ENCODE data around the gene RPUSD2. TPM values are rescaled to one million over a fixed set of nuclear protein-coding genes. Genes with fewer than 3 reads are reported as not detected.

Gene RPUSD2
- total and polyA plus RNA-seq, 2 donors (not counting 3 experiments of a cell fraction or from before 2014, with no cell fraction given): 7.0 to 11.4 TPM

DNA sequence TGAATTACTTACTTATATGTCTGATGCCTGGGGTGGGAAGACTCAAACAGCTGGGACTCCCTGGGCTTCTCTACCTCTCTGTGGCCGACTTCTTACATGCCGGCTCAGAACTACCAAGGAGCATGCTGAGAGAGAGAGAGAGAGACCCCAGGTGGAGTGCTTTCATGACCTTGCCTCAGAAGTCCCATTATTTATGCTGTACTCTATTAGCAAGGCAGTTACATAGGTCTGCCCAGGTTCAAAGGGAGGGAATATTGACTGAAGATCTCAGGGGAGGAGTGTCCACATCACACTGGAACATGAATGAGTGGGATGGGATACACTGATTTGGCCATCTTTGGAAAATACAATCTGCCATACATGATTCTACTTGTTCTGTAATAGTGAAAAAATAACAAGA, 20.5 kb upstream of the RPUSD2 start:
- Histone ChIP-seq H3K79me2 (ENCODE audit: control insufficient read depth, insufficient read depth, low read length) (no peaks in the 10 kb centered on the region), H3K9ac (replicated peaks; ENCODE audit: extremely low read depth, insufficient read depth, low read length) (no peak overlapping the region), H4K20me1 (replicated peaks; ENCODE audit: control insufficient read depth, extremely low read depth, insufficient read depth, low read length) (no peaks in the 10 kb centered on the region), H3K27me3 (ENCODE audit: control insufficient read depth in 2 of 2, insufficient read depth in 2 of 2, low read length in 2 of 2) (no peaks in the 10 kb centered on the region), H3K27ac (ENCODE audit: insufficient read depth, low read depth, low read length) (no peak overlapping the region), H2AFZ (ENCODE audit: low read depth, low read length) (no peak overlapping the region), H3K9me1 (replicated peaks; ENCODE audit: control insufficient read depth, extremely low read depth, insufficient read depth, low read length) (no peaks in the 10 kb centered on the region), H3K9me3 (replicated peaks; ENCODE audit: control insufficient read depth, insufficient read depth, low read length) (no peaks in the 10 kb centered on the region), H3K4me3 (replicated peaks in 1 of 3; ENCODE audit: insufficient read depth in 1 of 3, low read depth in 1 of 3, low read length in 3 of 3) (no peak overlapping the region), H3K4me1 (ENCODE audit: control insufficient read depth, extremely low read depth, insufficient read depth, low read length) (no peaks in the 10 kb centered on the region), H3K36me3 (ENCODE audit: control insufficient read depth in 2 of 2, extremely low read depth in 1 of 2, insufficient read depth in 2 of 2, low read length in 2 of 2) (peaks cover 2 to 8% of the 10 kb centered on the region in 2 experiments), H3K4me2 (ENCODE audit: insufficient read depth, low read length) (no peak overlapping the region)
- FAIRE-seq (no peak), DNase-seq (ENCODE audit: low read depth, low spot score) (no peak)
- dilution Hi-C loops (cut with MboI; ENCODE audit: extremely low pct_ligation_motif_present, low sequenced_read_pairs): no loop called here
- intact Hi-C loops (cut with micrococcal nuclease): no loop called here
- ChIA-PET CTCF (no interaction called here), POLR2A (no interaction called here)
- BruUV-seq (replicated peaks): no TSS peak
- TF ChIP-seq POLR2A (IDR thresholded peaks at IDR 0.05; ENCODE audit: low read depth, low read length) (no peak), POLR2AphosphoS5 (IDR thresholded peaks at IDR 0.05; ENCODE audit: insufficient read depth, low read depth, low read length) (no peak), JUN (IDR thresholded peaks at IDR 0.05; ENCODE audit: borderline replicate concordance, insufficient read depth, insufficient read length, low read depth) (no peak), FOS (IDR thresholded peaks at IDR 0.05; ENCODE audit: borderline replicate concordance, insufficient read depth, low read length) (no peak)
- TF ChIP-seq, protein P1, sequence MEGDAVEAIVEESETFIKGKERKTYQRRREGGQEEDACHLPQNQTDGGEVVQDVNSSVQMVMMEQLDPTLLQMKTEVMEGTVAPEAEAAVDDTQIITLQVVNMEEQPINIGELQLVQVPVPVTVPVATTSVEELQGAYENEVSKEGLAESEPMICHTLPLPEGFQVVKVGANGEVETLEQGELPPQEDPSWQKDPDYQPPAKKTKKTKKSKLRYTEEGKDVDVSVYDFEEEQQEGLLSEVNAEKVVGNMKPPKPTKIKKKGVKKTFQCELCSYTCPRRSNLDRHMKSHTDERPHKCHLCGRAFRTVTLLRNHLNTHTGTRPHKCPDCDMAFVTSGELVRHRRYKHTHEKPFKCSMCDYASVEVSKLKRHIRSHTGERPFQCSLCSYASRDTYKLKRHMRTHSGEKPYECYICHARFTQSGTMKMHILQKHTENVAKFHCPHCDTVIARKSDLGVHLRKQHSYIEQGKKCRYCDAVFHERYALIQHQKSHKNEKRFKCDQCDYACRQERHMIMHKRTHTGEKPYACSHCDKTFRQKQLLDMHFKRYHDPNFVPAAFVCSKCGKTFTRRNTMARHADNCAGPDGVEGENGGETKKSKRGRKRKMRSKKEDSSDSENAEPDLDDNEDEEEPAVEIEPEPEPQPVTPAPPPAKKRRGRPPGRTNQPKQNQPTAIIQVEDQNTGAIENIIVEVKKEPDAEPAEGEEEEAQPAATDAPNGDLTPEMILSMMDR (IDR thresholded peaks at IDR 0.05; ENCODE audit: extremely low read depth in 1 of 2, insufficient read depth in 1 of 2, low read depth in 1 of 2, low read length in 2 of 2): no peak
- TF ChIP-seq, protein P2, sequence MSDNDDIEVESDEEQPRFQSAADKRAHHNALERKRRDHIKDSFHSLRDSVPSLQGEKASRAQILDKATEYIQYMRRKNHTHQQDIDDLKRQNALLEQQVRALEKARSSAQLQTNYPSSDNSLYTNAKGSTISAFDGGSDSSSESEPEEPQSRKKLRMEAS (IDR thresholded peaks at IDR 0.05; ENCODE audit: insufficient read depth, insufficient read length): no peak

DNA sequence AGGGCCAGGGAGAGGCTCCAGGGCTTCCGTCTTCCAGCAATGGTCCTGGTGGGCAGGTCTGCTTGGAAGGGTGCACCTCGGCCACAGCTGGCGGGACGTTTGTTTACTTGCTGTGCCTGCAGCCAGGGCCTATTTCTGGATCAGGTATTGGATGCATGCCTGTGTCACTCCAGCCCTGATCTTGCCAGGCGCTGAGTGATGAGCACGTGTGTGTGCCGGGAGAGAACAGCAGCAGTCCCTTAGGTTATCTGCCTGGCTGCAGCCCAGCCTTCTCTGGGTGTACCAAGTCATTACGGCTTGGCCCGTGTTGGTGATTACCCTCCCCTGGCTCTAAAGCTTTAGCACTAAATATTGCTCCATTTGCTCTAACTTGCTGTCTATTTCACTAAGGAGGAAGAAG, 19.2 kb upstream of the RPUSD2 start:
- no peak overlapping the region for H3K9ac ChIP-seq (replicated peaks; ENCODE audit: extremely low read depth, insufficient read depth, low read length)
- TF ChIP-seq GATA2 (IDR thresholded peaks at IDR 0.05; ENCODE audit: insufficient read depth, insufficient read length, low read depth, low read length) (no peak), JUN (IDR thresholded peaks at IDR 0.05; ENCODE audit: borderline replicate concordance, insufficient read depth, insufficient read length, low read depth) (no peak), MYC (IDR thresholded peaks at IDR 0.05; ENCODE audit: low read depth, low read length) (no peak), POLR2A (IDR thresholded peaks at IDR 0.05; ENCODE audit: low read depth, low read length) (no peak)
- TF ChIP-seq, protein P2 (IDR thresholded peaks at IDR 0.05; ENCODE audit: insufficient read depth, insufficient read length): no peak
- no peak overlapping the region for H3K27ac ChIP-seq (ENCODE audit: insufficient read depth, low read depth, low read length)
- H3K4me3 ChIP-seq (replicated peaks in 1 of 3; ENCODE audit: insufficient read depth in 1 of 3, low read depth in 1 of 3, low read length in 3 of 3): no peak overlapping the region
- POLR2A ChIA-PET: no interaction called here
- dilution Hi-C loops (cut with MboI; ENCODE audit: extremely low pct_ligation_motif_present, low sequenced_read_pairs) (no loop called here), intact Hi-C loops (cut with micrococcal nuclease) (no loop called here)
- FAIRE-seq (no peak), DNase-seq (ENCODE audit: low read depth, low spot score) (no peak)
- H4K20me1 ChIP-seq (replicated peaks; ENCODE audit: control insufficient read depth, extremely low read depth, insufficient read depth, low read length): no peaks in the 10 kb centered on the region
- CTCF ChIA-PET: no interaction called here
- no peaks in the 10 kb centered on the region for H3K9me1 ChIP-seq (replicated peaks; ENCODE audit: control insufficient read depth, extremely low read depth, insufficient read depth, low read length)
- H3K9me3 ChIP-seq (replicated peaks; ENCODE audit: control insufficient read depth, insufficient read depth, low read length): no peaks in the 10 kb centered on the region
- peaks cover 2 to 9% of the 10 kb centered on the region in 2 experiments for H3K36me3 ChIP-seq (ENCODE audit: control insufficient read depth in 2 of 2, extremely low read depth in 1 of 2, insufficient read depth in 2 of 2, low read length in 2 of 2)
- H3K79me2 ChIP-seq (ENCODE audit: control insufficient read depth, insufficient read depth, low read length): no peaks in the 10 kb centered on the region
- no peaks in the 10 kb centered on the region for H3K4me1 ChIP-seq (ENCODE audit: control insufficient read depth, extremely low read depth, insufficient read depth, low read length)
- no peak overlapping the region for H3K4me2 ChIP-seq (ENCODE audit: insufficient read depth, low read length)
- BruUV-seq (replicated peaks): no TSS peak
- H3K27me3 ChIP-seq (ENCODE audit: control insufficient read depth in 2 of 2, insufficient read depth in 2 of 2, low read length in 2 of 2): no peaks in the 10 kb centered on the region
- H2AFZ ChIP-seq (ENCODE audit: low read depth, low read length): no peak overlapping the region
